WTC11 (cell line): ENCODE data around the gene IRX4. TPM values are rescaled to one million over a fixed set of nuclear protein-coding genes. Genes with fewer than 3 reads are reported as not detected.

Experiments used
- ATAC-seq: fragments of 200-7000 bp; cut with Tn5 transposase; 2 replicates; pipeline ENCODE4 v1.10.0; 2021; ENCODE audit warnings: mild to moderate bottlenecking, moderate library complexity
- CTCF ChIA-PET: fragments of 300-600 bp; sonication (Branson Sonifier 250); formaldehyde crosslinking; loops from one replicate; lab custom pipeline; 2021; ENCODE audit warnings: antibody characterized with exemption; lab: Charles Lee
- POLR2A ChIA-PET: fragments of 350-600 bp; sonication (Branson Sonifier 250); formaldehyde crosslinking; loops from one replicate; lab custom pipeline; 2021; ENCODE audit warnings: antibody characterized with exemption; lab: Charles Lee
- DNase-seq: peaks from one replicate; pipeline ENCODE4 v3.0.0; 2021; ENCODE audit warnings: low spot score
- H3K27ac Mint-ChIP-seq: 2 replicates; pipeline ENCODE4 v1.8.0; 2021; ENCODE audit warnings: mixed read lengths
- H3K27me3 Mint-ChIP-seq: 2 replicates; pipeline ENCODE4 v1.8.0; 2021; ENCODE audit warnings: low read depth, mild to moderate bottlenecking, moderate library complexity, mixed read lengths
- H3K36me3 Mint-ChIP-seq: 2 replicates; pipeline ENCODE4 v1.8.0; 2021; ENCODE audit warnings: mixed read lengths
- H3K4me1 Mint-ChIP-seq: 2 replicates; pipeline ENCODE4 v1.8.0; 2022; ENCODE audit warnings: mixed read lengths
- H3K4me3 Mint-ChIP-seq: 2 replicates; pipeline ENCODE4 v1.8.0; 2021; ENCODE audit warnings: mild to moderate bottlenecking, moderate library complexity, mixed read lengths
- H3K9me3 Mint-ChIP-seq: 2 replicates; pipeline ENCODE4 v1.8.0; 2021; ENCODE audit warnings: mixed read lengths
- ATF6 ChIP-seq: sonication (generic); formaldehyde crosslinking; IDR thresholded peaks from 2 replicates; pipeline ENCODE4 v1.8.1; 2023; ENCODE audit warnings: mild to moderate bottlenecking, missing genetic modification reagents
- EMX1 ChIP-seq: fragments of 250-450 bp; sonication (Bioruptor Pico); IDR thresholded peaks from 2 replicates; pipeline ENCODE4 v1.8.0; 2021; ENCODE audit warnings: mild to moderate bottlenecking
- GRHL2 ChIP-seq: fragments of 250-450 bp; sonication (Bioruptor Pico); IDR thresholded peaks from 2 replicates; pipeline ENCODE4 v1.8.0; 2022; ENCODE audit warnings: mild to moderate bottlenecking, moderate library complexity; ENCODE audit not compliant: insufficient replicate concordance, severe bottlenecking
- HMGA2 ChIP-seq: fragments of 250-450 bp; sonication (Bioruptor Pico); IDR thresholded peaks from 2 replicates; pipeline ENCODE4 v1.4.0; 2021; ENCODE audit warnings: mild to moderate bottlenecking, moderate library complexity
- KAT7 ChIP-seq: sonication (generic); formaldehyde crosslinking; IDR thresholded peaks from 2 replicates; pipeline ENCODE4 v1.8.1; 2023; ENCODE audit warnings: missing genetic modification reagents, mild to moderate bottlenecking, borderline replicate concordance
- NFYB ChIP-seq: sonication (generic); formaldehyde crosslinking; conservative IDR thresholded peaks from 2 replicates; pipeline ENCODE4 v1.8.0; 2022; ENCODE audit warnings: low read depth, missing genetic modification reagents
- NR2C2 ChIP-seq: sonication (generic); formaldehyde crosslinking; IDR thresholded peaks from 2 replicates; pipeline ENCODE4 v1.8.0; 2022; ENCODE audit warnings: mild to moderate bottlenecking, missing genetic modification reagents
- SMAD3 ChIP-seq: sonication (generic); formaldehyde crosslinking; IDR thresholded peaks from 2 replicates; pipeline ENCODE4 v1.8.0; 2022; ENCODE audit warnings: missing genetic modification reagents, mild to moderate bottlenecking, borderline replicate concordance
- SOX15 ChIP-seq: fragments of 250-450 bp; sonication (Bioruptor Pico); IDR thresholded peaks from 2 replicates; pipeline ENCODE4 v1.9.0; 2021; ENCODE audit warnings: mild to moderate bottlenecking
- ZNF121 ChIP-seq: sonication (generic); formaldehyde crosslinking; IDR thresholded peaks from 2 replicates; pipeline ENCODE4 v1.8.0; 2023; ENCODE audit warnings: missing genetic modification reagents
- ZNF263 ChIP-seq: sonication (generic); formaldehyde crosslinking; IDR thresholded peaks from 2 replicates; pipeline ENCODE4 v1.8.1; 2022; ENCODE audit warnings: low read depth, mild to moderate bottlenecking, moderate library complexity, missing genetic modification reagents
- ZNF416 ChIP-seq: fragments of 250-450 bp; sonication (Bioruptor Pico); IDR thresholded peaks from 2 replicates; pipeline ENCODE4 v1.9.0; 2021; ENCODE audit warnings: mild to moderate bottlenecking, inconsistent platforms
- total RNA-seq: library from RNA; stranded (reverse); gene quantifications from 3 replicates; pipeline ENCODE4 v1.2.3, GENCODE V29; 2021
- TF ChIP-seq, protein P1 (sequence below): sonication (generic); formaldehyde crosslinking; IDR thresholded peaks from 2 replicates; pipeline ENCODE4 v1.8.0; 2023; ENCODE audit warnings: mild to moderate bottlenecking, missing genetic modification reagents
- TF ChIP-seq, protein P2 (sequence below): sonication (generic); formaldehyde crosslinking; IDR thresholded peaks from 2 replicates; pipeline ENCODE4 v1.8.1; 2022; ENCODE audit warnings: mild to moderate bottlenecking, missing genetic modification reagents, moderate library complexity, borderline replicate concordance
- TF ChIP-seq, protein P3 (sequence below): sonication (generic); formaldehyde crosslinking; IDR thresholded peaks from 2 replicates; pipeline ENCODE4 v1.8.1; 2022; ENCODE audit warnings: mild to moderate bottlenecking, moderate library complexity, missing genetic modification reagents
- TF ChIP-seq, protein P4 (sequence below): sonication (generic); formaldehyde crosslinking; IDR thresholded peaks from 2 replicates; pipeline ENCODE4 v1.8.1; 2023; ENCODE audit warnings: mild to moderate bottlenecking, moderate library complexity, missing genetic modification reagents

IRX4 gene
- total RNA-seq, 1 experiment from 2014 or later = 9.0 TPM

DNA sequence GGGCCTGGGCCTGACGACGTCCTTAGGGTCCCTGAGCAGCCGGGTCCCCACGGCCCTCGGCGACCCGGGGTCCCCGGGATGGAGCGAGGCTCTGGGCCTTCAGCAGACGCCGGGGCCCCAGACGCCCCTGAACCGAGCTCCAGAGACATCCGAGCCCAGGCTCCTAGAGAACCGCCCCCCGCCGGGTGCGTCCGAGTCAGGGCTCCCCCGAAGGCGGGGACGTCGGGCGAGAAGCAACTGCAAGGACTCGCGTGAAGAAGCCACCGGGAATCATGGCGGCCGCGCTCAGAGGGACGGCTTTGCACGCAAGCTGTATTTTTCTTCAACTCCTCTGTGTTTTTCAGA is 25.5 kb downstream of the IRX4 start (continued):
- no peak for TF ChIP-seq ATF6 (CRISPR knock-in tag)
- TF ChIP-seq SOX15 (CRISPR knock-in tag) = no peak
- TF ChIP-seq EMX1 (CRISPR knock-in tag) = no peak
- no peak for TF ChIP-seq GRHL2 (CRISPR knock-in tag)
- TF ChIP-seq NFYB (CRISPR knock-in tag) = no peak
- TF ChIP-seq NR2C2 (CRISPR knock-in tag) = no peak
- no peak for TF ChIP-seq SMAD3 (CRISPR knock-in tag)
- TF ChIP-seq KAT7 (CRISPR knock-in tag) = no peak
- TF ChIP-seq, protein P1, sequence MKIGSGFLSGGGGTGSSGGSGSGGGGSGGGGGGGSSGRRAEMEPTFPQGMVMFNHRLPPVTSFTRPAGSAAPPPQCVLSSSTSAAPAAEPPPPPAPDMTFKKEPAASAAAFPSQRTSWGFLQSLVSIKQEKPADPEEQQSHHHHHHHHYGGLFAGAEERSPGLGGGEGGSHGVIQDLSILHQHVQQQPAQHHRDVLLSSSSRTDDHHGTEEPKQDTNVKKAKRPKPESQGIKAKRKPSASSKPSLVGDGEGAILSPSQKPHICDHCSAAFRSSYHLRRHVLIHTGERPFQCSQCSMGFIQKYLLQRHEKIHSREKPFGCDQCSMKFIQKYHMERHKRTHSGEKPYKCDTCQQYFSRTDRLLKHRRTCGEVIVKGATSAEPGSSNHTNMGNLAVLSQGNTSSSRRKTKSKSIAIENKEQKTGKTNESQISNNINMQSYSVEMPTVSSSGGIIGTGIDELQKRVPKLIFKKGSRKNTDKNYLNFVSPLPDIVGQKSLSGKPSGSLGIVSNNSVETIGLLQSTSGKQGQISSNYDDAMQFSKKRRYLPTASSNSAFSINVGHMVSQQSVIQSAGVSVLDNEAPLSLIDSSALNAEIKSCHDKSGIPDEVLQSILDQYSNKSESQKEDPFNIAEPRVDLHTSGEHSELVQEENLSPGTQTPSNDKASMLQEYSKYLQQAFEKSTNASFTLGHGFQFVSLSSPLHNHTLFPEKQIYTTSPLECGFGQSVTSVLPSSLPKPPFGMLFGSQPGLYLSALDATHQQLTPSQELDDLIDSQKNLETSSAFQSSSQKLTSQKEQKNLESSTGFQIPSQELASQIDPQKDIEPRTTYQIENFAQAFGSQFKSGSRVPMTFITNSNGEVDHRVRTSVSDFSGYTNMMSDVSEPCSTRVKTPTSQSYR (CRISPR knock-in tag) = no peak
- TF ChIP-seq, all 79 proteins: peak for 0

DNA sequence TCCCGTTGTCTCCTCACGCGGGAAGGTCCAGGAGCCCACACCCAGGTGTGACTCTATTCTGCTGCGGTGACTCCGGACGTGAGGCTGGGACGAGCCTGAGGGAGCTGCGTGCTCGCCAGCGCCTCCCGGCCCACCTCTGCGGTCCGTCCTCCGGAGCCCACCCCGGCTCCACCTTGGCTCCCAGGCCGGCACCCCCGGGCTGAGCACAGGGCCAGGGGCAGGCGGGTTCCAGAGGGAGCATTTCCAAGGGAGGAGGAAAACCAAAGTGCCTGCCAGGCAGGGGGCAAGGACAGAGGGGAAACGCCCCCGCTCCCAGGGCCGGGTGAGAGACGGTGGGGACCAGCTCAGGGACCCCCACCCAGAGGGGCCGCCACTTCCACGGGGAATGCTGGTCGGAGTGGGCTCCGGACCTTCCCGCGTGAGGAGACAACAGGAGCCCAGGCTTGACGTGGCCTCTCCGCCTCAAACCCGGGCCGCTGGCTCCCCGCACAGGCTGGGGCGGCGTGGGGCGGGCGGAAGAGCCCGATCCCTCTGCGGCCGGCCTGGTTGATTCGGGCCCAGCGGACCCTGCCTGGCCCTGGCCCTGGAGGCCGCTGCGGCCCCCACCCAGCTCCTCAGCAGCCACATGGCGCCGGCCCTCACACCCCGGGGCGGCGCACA is 26.0 kb downstream of the IRX4 start:
- Mint-ChIP-seq H3K27me3 (peaks cover 24% of the 10 kb centered on the region), H3K27ac (no peak overlapping the region), H3K9me3 (no peaks in the 10 kb centered on the region), H3K4me3 (no peak overlapping the region), H3K4me1 (peaks cover 6% of the 10 kb centered on the region), H3K36me3 (no peaks in the 10 kb centered on the region)
- no peak for DNase-seq
- ChIA-PET POLR2A (no interaction called here), CTCF (no interaction called here)
- peak; percentile 52; the same call in 1 of the 2 replicates for ATAC-seq
- TF ChIP-seq, protein P2, sequence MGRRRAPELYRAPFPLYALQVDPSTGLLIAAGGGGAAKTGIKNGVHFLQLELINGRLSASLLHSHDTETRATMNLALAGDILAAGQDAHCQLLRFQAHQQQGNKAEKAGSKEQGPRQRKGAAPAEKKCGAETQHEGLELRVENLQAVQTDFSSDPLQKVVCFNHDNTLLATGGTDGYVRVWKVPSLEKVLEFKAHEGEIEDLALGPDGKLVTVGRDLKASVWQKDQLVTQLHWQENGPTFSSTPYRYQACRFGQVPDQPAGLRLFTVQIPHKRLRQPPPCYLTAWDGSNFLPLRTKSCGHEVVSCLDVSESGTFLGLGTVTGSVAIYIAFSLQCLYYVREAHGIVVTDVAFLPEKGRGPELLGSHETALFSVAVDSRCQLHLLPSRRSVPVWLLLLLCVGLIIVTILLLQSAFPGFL (CRISPR knock-in tag) = no peak
- TF ChIP-seq ZNF416 (CRISPR knock-in tag) = no peak
- TF ChIP-seq ZNF121 (CRISPR knock-in tag) = no peak
- TF ChIP-seq, protein P3, sequence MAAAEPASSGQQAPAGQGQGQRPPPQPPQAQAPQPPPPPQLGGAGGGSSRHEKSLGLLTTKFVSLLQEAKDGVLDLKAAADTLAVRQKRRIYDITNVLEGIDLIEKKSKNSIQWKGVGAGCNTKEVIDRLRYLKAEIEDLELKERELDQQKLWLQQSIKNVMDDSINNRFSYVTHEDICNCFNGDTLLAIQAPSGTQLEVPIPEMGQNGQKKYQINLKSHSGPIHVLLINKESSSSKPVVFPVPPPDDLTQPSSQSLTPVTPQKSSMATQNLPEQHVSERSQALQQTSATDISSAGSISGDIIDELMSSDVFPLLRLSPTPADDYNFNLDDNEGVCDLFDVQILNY = no peak
- no peak for TF ChIP-seq ZNF263 (CRISPR knock-in tag)
- TF ChIP-seq HMGA2 (CRISPR knock-in tag) = no peak
- TF ChIP-seq, protein P4, sequence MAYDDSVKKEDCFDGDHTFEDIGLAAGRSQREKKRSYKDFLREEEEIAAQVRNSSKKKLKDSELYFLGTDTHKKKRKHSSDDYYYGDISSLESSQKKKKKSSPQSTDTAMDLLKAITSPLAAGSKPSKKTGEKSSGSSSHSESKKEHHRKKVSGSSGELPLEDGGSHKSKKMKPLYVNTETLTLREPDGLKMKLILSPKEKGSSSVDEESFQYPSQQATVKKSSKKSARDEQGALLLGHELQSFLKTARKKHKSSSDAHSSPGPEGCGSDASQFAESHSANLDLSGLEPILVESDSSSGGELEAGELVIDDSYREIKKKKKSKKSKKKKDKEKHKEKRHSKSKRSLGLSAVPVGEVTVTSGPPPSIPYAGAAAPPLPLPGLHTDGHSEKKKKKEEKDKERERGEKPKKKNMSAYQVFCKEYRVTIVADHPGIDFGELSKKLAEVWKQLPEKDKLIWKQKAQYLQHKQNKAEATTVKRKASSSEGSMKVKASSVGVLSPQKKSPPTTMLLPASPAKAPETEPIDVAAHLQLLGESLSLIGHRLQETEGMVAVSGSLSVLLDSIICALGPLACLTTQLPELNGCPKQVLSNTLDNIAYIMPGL (CRISPR knock-in tag) = no peak
